Hematopoietic multipotent progenitor cell treated with erythropoietin and hydrocortisone succinate and interleukin-3 and kit ligand, for 8 days (in vitro differentiated cells): Measurements from ENCODE around the gene PAK5.

Experiments
- DNase-seq: peaks from one replicate; pipeline ENCODE4 v3.0.0-alpha.2; 2015

Gene PAK5

DNA sequence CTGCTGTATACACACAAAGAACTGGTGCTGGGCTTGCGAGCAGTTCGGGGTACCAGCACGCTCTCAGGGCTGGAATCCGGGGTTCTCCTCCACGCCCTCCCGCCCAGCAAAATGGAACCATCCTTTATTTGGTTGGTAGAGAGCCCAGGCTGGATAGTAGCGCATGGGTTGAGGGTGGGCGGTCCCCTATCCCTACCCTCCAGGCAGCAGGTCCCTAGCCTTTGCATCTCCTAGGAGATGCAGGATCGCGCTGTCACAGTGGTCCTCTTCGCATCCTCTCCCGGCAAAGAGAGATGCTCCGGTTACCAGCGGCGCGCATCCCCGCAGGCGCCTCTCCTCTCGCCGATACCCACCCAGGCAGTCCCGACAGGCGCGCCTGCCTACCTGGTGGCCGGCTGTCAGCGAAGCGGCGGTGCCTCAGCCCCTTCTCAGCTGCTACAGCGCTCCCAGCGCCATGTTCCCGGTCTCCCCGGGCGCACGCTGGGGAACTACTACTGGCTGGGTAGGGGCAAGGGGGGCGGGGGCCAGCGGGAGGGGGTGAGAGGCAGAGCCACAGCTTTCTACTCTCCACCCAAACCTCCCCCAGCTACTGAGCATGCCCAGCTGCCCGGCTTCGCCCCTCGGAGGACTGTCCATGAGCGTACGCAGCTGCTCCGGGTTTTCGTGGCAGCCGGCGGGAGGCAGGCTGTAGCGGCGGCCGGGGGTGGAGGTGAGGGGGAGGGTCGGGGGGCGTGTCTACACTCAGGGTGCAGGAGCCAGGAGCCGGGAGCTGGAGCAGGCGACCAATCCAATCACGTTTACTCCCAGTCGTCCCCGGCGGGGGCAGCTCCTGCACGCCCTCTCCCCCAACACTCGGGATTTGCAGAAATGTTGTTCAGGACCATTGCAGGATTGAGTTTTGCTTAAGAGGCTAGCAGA lies at the start of gene PAK5:
Gene PAK5 (minus strand): TSS at position 699 of the 918 bp plus-strand sequence. CDS start 194,748 bp downstream, outside the sequence.
- DNase-seq = no peak

DNA sequence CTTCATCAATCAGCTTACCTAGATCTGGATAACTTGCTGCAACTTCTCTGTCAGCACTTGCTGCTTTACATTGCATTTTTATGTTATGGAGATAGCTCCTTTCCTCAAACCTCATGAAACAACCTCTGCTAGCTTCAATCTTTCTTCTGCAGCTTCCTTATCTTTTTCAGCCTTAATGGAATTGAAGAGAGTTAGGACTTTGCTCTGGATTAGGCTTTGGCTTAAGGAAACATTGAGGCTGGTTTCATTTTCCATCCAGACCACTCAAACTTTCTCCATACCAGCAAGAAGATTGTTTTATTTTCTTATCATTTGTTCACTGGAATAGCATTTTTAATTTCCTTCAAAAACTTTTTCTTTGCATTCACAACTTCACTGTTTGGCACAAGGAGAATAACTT lies 48.8 kb upstream of the PAK5 start:
- DNase-seq = no peak

DNA sequence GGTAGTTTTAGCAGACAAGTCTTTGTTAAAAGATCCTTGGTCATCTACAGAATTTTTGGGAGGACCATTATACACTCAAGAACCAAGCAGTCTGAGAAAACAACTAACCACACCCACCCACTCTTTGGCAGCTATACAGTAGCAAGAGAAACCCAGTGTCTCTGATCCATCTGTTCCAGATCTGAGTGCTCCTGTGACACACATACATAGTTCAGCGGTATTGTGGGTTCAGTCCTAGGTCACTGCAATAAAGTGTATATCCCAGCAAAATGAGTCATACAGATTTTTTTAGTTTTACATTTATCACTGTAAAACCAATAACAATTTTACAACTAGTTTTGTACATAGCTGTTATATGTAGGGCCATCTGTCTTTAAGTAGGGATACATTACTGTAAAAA lies 47.4 kb upstream of the PAK5 start:
- no peak for DNase-seq

DNA sequence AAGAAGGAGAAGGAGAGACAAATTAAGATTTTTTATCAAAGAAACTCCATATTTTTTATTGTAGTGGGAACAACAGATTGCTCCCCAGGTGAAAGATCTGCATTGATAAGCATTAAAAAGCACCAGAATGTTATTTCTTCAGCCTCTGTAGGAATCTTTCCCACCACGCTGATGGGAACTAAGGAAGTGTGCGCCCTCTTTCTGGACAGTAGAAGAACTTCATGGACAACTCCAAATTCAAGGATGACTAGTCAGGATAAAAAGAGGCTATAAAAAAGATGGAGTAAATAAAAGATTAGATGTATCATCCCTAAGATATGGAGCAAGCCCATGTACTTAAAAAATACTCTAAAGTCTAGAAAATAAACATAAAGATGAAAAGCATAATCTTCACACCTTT lies 45.8 kb upstream of the PAK5 start:
- no peak for DNase-seq

DNA sequence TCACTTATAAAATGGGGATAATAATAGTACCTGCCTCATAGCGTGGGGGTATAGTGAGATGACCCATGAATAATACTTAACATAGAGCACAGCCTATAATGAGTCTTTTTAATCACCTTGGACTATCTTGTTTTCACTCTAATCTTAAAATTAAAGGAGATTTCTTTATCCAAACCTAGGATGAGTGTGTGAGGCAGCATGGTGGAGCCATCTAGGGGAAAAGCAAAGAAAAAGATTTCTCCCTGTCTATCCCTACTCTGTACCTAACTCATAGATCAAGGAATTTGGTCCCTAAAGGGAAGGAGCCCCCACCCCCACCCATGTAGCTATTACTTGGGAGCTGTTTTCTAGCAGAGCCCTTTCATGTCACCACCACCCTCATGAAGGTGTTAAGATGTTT lies 45.2 kb upstream of the PAK5 start:
- DNase-seq = no peak

DNA sequence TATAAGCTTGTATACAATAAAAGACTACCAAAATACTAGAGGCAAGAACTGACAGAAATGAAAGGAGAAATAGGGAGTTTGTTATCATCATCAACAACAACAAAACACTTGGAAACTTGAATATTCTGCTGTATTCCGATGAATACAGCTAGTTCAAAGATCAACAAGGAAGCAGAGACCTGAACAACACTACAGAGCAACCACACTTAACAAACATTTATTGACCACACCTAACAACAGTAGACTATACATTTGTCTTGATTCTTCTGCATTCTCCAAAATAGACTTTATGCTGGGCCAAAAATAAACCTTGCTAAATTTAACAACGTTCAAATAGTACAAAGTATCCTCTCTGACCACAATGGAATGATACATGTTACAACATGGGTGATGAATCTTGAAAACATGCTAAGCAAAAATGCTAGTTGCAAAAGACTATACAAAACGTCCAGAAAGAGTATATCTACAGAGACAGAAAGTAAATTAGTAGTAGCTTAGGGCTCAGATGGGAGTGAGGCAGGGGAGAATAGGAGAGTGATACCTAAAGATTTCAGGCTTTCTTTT lies 39.1 kb upstream of the PAK5 start:
- no peak for DNase-seq

DNA sequence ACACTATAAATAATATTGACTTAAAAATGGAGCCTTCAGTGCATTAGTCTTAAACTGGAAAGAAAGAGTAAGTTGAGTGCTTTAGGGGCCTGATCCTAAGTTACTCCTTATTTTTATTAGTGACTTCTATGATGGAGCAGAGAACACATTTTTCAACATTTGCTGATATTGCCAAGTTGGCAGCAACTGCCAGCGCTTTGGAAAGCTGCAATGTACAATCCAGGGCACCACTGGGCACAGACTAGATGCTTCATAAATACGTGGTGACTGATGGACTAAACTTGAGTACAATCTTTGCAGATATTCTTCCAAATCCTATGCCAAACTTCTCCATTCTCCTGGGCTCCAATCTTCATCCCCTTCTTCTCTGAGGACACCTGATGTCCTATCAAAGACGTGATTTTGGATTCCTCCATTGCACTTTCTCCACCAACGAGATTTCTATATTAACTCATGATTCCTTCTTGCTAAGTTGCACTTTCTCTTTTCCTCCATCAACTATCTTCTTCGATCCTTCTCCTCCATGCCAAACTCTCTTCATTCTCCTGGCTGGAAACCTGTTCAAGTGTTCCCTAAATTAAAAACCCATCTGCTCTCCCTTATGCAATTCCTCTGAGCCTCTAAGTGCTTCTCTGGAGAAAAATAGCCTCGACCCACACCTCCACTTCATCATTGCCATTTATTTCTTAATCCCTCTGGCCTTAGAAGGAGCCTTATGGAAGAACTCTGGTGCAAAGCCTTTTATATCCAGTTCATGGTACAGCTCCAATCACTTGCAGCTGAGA lies 28.5 kb upstream of the PAK5 start:
- DNase-seq = no peak

DNA sequence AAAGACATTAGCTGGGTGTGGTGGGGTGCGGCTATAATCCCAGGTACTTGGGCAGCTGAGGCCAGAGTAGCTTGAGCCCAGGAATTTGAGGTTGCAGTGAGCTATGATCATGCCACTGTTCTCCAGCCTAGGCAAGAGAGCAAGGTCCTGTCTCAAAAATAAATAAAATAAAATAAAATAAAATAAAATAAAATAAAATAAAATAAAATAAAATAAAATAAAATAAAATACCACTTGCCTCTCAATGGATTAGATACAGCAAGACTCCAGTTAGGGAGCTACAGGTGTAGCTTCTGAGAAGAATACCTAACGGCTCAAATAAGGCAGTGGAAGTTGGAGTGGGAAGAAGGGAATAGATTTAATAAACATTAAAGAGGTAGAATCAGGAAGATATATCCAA lies 13.7 kb upstream of the PAK5 start:
- DNase-seq = no peak

DNA sequence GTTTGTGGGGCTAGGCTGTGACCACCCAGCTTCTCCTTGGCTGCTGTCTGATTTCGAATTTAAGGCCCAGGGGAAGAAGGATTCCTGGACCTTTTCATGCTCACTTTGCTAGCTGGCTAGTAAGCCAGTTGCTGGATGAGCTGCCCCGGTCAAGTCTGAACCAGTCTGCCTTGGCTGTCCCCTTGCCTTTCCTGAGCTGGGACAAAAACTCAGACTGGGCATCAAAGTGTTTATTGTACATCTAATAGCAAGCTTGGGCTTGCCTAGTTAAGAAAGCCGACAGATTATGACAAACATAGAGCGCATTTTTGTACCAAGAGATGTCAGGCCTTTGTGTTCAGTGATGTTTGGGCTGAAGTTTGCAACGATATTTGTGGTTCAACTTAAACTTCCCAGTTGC lies 750 bp upstream of the PAK5 start:
- no peak for DNase-seq

DNA sequence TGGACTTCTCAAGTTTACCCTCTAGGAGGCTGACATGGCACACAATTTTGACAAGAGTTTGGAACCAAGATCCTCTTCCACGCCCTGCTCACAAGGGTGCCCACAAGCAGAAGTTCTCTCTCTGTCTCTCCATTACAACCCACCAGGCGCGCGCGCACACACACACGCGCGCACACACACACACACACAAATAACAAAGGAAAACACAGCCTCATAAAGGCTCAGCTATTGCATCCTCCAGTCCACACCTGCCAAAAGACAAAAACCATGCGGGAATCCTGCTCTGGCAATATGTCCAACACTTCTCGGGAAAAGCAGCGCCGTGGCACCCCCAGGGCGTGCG lies 870 bp downstream of the PAK5 start:
- no peak for DNase-seq

DNA sequence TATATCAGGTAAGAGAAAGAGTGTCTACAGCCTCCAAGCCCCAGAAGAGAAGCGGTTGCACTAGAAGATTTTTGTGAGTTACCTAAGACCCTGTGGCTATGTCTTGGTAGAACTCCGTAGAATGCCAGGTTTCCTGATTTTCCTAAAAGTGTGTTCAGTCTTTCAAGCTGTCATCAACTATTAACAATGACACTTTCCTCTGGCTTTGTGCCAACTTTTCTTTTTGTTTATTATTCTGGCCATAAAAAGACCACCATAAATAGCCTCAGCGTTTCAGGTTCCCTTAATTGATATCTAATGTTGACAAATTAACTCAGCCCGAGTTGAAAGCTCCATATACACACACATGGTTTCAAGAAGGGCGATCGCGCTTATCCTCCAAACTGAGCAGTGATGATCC lies 1.2 kb downstream of the PAK5 start:
- DNase-seq = no peak

DNA sequence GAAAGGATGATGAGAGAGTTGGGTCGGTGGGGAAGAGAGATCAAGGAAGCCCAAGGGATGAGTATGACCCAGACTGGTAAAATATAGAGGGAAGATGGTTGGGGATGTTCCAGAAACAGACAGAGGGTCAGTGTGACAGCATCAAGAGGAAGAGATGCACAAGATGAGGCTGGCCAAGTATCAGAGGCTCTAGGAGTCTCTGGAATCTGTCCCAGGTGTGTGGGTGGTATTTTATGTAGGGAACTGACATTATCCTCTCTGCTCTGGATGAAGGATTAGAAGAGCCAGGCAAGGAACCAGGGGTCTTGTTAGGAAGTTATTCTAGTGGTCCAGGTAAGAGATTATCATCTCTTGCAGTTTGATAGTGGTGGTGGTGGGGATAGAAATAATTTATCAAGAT lies 3.6 kb downstream of the PAK5 start:
- DNase-seq = no peak

DNA sequence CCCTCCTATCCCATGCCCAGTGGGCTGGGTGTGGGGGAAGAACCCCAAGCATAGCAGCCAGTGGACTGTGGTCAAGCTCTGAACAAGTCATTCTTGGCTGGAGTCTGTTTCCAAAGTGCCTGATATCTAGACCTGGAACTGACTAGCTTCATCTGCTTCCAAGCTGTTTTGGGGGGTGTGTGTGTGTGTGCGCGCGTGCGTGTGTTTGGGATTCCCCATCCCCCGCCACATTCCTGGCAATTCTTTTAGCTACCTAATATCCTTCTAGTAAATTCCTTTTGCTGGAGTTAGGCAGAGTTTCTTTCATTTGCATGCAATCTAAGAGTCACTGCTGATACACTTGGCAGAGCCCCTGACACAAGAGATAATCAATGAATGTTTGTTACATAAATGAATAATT lies 7.8 kb downstream of the PAK5 start:
- no peak for DNase-seq

DNA sequence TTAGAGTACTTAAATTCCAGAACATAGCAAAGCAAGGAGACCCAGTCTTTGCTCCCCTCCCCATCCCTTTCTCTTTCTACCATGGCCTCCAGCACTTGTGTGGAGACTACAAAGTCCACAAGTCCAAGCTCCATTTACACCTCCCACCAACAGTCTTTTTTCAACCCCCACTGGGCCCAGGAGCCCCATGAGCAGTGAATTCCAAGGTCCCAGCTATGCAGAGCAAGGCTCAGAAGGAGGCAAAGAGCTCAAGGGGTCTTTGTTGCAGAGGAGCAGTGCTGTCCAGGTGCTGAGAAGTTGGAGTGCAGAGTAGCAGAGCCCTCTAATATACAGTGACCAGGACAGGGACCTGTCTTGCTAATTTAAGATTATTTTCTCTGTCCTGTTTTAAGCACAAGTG lies 9.0 kb downstream of the PAK5 start:
- DNase-seq = no peak

DNA sequence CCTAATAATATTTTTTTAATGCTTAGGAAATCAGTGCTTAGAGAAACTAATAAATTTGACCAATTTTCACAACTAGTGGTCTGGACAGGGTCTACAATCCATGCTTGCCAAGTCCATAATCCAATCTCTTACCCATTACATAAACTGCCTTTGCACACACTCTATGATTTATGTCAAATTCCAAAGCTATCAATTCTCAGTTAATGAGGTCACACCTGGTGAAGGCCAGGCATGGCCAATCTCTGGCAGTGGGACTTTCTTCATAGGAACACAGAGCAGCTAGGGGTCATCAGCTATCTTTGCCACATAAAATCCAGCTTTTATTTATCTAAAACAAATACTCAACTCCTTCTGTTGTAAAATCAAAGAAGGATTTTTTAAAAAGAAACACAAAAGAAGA lies 21.2 kb downstream of the PAK5 start:
- no peak for DNase-seq

DNA sequence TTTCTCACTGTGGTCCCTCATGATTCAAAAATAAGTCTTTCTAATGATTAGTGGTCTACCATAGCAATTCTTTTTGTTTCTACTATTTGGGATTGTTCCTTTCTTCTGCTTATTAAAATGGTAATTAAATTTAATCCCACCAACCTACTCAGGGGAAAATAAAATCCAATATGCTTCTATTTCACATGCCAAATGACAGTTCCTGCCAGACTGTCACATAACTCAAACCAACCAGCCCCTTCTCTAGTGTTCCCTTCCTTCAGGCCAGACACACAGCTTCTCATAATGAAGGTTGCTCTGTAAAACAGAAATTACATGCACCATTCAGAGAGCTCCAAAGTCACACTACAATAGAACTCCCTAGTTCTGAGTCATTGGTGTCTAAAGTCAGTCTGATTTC lies 23.2 kb downstream of the PAK5 start:
- no peak for DNase-seq

DNA sequence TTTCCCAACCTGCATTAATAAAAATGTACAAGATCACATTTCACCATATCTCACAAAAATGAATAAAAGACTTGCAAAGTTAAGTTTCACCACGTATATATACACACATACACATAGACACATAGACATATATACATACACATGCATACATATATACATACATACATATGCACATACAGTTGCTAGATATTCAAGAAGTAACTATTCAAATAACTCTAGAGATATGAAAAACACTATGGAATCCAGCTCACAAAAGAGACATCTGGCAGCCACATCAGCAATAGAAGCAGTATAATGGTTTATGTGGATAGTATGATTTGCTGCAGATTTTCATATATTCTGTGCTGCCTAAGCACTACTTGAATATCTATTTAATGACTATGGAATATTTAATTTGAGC lies 28.1 kb downstream of the PAK5 start:
- DNase-seq = no peak

DNA sequence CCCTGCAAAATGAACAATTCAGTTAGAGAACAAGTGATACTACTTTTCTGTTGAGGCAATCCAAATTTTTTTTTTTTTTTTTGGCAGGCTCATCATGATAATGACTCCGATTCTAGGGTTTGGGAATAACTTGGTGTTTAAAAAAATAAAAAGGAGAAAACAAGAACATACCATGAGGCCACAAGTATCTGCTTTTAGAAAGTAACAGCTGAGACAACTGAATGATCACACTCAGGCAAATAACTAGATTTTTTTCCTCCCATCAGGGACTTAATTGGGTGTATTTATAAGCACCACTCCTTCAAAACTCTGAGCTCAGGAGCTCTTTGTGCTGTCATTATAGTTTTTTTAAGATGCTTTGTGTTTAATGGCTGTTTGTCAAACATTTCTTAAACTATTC lies 29.6 kb downstream of the PAK5 start:
- no peak for DNase-seq

DNA sequence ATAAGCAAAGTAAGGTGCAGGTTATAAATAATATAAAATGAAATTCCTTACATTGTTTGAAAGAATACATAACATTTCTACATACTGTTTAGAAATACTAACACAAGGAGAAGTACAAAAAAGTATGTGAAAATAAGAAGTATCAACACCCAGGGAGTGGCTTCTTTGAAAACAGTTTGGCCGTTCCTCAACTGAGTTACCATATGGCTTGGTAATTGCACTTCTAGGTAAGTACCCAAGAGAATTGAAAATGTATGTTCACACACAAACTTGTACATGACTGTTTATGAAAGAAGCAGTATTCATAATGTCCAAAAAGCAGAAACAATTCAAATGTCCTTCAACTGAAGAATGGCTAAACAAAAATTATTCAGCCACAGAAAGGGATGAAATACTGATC lies 30.7 kb downstream of the PAK5 start:
- DNase-seq = no peak

DNA sequence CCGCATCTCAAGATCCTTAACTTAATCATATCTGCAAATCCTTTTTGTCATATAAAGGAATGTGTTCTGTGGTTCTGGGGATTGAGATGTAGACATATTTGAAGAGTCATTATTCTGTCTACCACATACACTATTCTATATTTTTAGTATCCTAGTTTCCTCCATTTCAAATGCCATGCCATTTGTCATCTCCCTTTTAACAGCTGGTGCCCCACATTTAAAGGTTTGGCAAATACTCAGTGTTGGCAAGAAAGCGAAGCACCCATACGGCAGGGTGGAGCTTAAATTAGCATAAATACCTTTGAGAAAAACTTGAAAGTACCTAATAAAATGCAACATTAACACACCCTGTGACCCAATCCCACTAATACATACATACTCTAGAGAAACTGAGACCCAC lies 31.7 kb downstream of the PAK5 start:
- no peak for DNase-seq

DNA sequence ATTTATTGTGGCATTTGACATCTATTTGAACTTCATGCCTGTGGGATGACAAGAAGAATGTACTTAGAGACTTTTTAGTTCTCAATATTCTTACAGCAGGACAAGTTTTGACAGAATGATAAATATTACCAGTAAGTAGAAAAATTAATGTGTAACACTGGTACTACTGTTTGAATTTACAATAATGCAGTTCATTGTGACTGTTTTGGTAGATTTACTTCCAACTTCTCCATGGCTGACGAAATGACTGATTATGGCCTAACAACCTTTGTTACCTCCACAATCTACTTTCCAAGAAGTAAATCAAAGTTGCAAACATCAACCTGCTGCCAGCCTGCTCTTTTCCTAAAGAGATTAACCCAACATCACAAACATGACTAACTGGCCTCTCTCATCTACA lies 38.5 kb downstream of the PAK5 start:
- DNase-seq = no peak

DNA sequence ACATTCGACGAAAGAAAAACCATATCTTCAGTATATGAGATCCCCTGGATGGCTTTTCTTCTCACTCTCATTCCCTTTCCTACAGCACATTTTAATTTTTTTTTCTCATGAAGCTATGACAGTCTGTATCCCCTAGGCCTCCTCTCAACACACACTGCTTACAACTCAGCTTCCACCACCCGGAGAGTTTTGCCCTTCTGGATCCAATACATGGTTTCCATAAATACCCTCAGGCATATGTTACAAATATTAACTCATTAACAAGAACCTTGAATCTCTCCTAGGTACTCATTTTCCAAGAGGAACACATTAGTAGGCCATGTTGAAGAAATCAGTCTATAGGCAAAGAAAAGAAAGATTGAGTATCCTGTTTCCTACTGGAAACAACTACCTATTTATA lies 44.0 kb downstream of the PAK5 start:
- no peak for DNase-seq

DNA sequence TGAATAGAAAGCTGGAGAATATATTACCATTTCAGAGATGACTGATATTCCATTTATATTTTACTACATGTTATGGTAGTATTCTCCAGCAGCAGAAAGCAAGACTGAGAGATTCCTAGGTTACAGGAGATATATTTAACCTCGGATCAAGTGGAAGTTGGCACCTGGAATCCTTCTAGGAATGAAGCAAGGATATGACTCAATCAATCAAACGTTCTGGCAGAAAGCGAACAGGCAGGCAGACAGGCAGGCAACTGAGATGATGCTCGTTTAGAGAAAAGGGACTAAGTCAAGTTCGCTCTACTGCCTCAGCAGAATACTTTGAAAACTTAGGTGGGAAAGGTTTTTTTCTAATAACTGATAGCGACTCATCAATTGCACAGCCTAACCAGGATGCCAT lies 46.2 kb downstream of the PAK5 start:
- no peak for DNase-seq

DNA sequence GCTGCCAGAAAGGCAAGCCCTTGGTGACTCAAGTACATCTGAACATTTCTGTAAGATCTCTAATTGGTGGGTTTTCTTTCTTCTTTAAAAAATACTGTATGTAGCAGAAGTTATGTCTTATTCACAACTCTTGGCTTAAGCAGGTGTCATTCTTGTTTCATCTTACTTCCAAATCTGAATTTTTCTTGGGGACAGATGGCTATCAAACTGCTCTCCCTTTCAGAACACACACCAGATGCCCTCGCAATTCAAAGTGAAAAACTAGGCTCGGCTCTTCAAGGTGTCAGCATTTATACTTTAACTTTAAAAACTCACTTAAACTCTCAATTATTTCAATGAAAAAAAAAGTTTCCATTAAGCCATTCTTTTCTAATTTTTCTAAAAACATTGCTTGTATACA lies 49.7 kb downstream of the PAK5 start:
- DNase-seq = no peak
